ENCODE data around the gene CIAO1.
"Not testable (repeated sequence)": the region's sequence is repeated elsewhere in the genome, so short reads cannot be mapped to it uniquely, and the experiment has no call there.

Gene CIAO1

DNA sequence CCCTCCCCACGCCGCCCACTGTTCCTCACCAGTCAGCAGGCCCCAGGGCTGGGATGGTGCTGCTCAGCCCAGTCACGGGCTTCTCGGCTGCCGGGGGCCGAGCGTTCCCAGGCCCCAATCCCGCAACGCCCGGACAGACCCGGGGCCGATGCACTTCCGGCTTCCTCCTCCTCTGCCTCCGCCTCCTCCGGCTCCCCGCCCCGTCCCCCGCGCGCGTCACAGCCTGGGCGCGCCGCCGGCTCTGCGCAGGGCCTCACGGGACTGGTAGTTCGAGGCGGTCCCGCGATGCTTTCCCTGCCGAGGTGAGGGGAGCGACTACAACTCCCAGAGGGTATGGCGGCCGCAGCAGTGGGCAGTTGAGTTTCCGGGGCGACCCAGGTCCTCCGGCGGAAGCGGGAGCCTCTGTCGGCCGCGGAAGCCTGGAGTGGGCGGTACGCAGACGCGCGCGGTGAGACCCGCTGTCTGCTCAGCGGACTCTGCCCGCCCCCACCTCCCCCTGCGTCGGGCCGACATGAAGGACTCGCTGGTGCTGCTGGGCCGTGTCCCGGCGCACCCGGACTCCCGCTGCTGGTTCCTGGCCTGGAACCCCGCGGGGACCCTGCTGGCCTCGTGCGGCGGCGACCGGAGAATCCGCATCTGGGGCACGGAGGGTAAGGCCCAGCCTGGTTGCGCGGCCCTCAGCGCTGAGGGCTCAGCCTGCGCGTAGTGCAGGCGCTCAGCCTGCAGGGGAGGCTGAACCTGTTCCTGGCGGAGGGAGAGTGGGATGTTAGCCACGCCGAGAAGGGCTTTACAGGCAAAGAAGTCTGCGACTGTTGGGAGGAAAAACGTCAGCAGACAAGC is at the start of gene CIAO1, which contains the start of gene TMEM127:
Gene CIAO1, plus strand, starts transcription at position 386 of the 840 bp plus-strand sequence. Its CDS starts 126 bp downstream, at position 512.
Gene TMEM127, minus strand, starts transcription at position 158 of the 840 bp plus-strand sequence. CDS start 616 bp downstream, outside the sequence.
- DNase-seq = peak; percentile 60 to 100 (median 98)

DNA sequence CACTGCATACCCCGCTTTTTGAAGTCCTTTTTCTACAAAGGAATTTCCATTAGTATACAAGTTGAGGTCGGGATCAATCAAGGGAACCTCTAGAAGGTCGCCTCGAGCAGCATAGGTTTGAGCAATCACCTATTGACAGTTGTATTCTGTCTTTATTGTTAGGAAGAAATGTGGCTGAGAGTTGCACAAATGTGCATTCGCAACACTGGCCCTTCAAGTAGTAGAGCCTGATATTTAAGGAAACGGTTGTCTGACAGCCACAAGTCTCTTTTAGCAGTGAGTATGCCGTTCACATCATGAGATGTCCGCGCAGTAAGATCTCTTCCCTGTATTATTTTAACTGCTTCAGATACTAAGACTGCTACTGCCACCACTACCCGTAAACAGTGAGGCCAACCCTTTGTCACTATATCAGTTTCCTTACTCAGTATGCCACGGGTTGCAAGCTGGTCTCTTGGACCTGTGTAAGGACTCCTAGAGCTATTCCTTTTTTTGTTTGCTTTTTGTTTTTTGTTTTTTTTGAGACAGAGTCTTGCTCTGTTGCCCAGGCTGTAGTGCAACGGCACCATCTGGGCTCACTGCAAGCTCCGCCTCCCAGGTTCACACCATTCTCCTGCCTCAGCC is 47.4 kb upstream of the CIAO1 start:
- DNase-seq = no peak

DNA sequence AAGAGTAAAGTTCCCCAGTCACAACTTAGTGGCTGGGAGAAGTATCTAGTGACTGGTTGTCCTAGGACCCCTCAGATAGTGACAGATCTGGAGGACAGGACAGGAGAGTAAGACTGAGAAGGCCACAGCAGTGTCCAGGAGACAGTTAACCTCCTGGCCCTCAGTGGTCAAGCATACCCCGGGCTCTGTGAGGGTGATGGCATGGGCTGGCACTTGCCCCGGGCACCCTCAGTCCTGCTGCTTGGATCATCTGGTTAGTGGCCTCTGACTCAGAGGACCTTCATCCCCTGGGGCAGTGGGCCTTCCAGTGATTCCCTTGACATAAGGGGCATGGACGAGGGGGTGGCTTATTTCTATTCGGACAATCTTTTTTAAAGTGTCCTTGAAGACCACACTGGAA is 46.1 kb upstream of the CIAO1 start:
- not testable (repeated sequence) for DNase-seq

DNA sequence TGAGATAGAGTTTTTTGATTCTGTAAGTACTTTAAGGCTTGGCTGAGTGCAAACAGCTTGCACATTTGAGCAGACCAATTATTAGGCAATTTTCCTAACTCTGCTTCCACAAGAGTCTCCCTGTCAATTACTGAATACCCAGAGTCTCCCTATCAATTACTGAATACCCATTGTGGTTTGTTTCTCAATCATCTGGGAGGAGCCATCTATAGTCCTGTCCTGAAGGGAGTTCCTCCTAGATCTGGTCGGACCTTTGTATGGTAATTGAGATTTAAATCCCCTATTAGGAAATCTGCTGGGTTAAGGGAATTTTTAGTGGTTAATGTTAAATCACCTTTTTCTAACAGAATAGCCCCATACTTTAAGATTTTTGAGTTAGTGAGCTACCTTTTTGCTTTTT is 44.9 kb upstream of the CIAO1 start:
- not testable (repeated sequence) for DNase-seq

DNA sequence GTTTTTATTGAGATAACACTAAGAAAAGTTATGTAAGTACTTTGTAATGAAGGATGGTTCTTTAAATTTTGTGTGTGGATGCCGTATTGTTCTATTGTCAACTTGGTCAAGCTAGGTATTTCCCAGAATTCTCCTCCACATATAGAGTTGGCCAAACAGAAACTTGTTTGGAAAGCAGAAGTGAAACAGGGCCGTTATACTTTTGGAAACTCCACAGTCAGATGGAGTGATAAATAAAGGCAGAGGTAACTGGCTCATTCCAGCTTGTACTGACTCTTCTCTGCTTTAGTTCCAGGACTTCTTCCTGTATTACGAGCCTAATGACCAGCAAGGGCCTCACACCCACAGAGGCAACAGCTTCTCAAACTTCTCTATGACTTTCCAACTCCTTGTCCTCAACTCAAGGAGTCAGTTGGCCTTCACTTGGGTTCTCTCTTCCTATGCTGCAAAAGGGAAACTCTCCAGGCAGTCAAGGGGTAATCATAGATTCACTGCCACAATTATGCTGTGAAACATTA is 41.0 kb upstream of the CIAO1 start:
- DNase-seq = no peak

DNA sequence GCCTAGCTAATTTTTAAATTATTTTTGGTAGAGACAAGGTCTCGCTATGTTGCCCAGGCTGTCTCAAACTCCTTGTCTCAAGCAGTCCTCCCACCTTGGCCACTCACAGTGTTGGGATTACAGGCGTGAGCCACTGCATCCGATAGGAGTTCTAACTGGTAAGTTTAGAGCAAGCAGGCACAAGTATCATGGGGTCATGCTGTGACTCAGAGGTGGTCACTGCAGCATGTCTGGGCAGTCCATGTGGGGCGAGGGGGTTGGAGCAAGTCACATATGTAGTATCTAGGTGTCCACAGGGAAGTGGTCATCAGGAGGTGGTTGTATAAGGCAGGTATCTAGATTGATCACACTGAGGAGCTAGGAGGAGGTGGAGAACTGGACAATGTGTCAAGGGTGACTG is 34.7 kb upstream of the CIAO1 start:
- no peak for DNase-seq

DNA sequence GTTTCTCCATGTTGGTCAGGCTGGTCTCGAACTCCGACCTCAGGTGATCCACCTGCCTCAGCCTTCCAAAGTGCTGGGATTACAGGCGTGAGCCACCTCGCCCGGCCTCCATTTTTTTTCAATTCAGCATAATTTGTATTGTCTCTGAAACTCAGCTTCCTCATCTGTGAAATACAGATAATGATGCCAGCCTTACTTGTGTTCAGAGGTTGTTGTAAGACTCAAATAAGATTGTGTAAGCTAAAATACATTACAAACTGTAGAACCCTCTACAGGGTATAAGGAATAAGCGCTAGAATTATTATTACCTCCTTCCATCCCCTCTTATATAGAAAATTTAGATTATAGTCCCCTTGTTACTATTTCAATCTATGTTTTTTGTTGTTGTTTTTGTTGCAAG is 32.6 kb upstream of the CIAO1 start:
- DNase-seq = no peak

DNA sequence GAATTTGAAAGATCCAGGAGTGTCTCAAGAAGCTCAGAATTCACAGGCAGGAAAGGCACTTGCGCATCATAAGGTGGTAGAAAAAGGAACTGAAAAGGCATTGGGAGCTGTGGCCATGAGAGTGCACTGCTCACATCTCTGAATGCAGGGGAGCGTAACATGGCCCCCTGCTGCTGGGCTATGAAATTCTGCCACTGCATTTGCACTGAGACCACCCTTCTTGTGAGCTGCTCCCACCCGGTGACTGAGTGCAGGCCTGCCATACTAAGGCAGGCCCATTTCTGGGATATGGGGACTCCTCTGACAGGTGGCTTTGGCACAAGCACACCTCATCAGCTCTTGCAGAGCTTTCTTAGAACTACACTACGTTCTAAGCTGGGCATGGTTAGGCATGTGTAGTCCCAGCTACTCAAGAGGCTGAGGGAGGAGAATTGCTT is 32.1 kb upstream of the CIAO1 start:
- no peak for DNase-seq

DNA sequence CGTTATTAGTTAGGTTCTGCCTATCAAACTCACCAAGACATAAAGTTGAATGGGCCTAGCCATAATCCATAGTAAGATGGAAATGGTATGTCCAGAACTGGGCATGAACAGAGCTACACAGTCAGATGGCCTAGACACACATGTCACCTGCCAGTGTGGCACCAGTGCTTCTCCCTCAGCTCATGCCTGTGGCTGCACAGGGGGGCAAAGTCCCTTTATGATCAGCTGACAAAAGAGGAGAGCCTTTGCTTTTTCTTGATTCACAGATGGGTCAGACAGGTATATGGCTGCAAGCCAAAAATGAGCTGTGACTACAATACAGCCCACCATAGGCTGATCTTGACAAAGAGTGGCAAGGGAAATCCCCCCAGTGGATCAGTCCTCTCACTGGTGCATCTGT is 29.1 kb upstream of the CIAO1 start:
- DNase-seq = no peak

DNA sequence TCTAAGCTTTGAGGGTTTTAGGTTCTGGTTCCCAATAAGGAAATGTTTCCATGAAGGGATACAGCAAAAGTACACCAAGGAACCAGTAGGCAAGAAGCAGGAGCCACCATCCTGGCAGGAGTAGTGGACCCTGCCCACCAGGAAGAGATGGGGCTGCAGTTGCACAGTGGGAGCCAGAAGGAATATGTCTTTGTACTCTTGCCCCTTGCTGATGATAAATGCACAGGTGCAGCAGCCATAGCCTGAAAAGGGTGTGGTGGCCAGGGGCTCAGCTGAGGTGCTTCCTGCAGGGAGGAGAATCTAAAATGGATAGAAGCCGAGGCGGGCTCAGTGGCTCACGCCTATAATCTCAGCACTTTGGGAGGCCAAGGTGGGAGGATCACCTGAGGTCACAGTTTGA is 27.8 kb upstream of the CIAO1 start:
- no peak for DNase-seq

DNA sequence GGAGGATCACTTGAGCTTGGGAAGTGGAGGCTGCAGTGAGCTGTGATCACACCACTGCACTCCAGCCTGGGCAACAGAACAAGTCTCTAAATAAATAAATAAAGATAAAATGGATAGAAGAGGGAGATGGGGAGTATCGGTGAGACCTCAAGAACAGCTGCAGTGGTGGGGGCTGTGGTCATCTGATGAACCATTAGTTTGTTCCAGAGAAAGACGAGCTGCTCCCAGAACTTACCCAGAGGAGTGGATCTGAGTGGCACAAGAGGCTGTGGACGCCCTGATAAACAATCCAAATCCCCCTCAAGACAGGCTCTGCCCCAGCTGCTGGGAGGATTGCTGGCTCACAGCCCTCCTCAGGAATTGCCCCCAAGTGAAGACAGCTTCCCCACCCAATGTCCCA is 26.9 kb upstream of the CIAO1 start:
- DNase-seq = no peak

DNA sequence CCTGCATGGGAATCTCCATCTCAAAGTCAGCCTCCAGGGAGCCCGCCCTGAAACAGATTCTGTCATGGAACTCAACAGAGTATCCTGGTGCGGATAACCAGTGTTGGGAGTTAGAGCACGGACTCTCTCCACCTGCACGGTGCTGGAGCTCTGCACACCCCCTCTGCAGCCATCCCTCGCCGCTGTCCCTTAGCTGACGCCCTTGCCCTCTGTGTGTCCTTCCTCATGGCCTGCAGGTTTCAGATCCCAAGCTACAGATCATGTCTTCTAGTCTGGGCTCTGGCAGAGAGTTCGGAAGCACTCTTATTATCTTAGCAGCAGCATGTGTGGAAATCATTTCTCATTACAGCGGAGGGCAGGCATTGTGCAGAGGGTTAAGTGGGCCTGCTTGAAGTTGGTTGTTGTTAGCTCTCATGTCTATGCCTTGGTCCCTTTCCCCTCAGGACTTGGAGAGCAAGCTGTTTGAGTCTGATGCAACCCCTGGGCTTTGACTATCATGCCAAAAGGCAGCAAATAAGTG is 26.2 kb upstream of the CIAO1 start:
- DNase-seq = no peak

DNA sequence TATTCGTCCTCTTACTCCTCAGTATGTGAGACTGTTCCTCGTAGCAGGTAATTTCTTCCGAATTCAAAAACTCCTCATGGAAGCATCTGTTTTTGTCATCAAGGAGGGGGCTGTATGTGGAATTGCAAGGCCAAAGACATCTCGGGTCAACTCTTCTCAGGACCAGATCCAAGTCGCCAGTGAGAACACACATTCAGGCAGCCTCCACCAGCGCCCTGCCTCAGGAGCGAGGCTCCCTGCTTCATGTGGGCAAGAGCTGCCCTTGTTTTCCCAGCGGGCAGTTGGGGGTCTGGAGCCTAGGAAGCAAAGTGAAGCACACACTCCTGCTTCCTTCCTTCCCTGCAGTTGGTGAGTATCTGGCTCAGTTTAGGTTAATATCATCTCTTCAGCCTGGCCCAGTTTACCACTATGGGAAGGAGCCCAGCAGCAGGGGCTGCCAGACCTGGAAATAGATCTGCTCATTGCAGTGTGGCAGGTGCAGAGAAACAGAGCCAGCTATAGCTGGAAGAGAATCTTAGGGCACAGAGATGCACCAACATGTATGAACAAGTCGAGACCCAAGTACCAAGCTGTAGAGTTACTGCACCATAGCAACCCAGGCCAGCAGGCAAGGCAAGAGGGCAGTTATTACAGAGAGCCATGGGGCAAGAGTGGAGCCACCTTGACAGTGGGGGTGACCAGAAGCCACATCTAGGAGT is 25.5 kb upstream of the CIAO1 start:
- no peak for DNase-seq

DNA sequence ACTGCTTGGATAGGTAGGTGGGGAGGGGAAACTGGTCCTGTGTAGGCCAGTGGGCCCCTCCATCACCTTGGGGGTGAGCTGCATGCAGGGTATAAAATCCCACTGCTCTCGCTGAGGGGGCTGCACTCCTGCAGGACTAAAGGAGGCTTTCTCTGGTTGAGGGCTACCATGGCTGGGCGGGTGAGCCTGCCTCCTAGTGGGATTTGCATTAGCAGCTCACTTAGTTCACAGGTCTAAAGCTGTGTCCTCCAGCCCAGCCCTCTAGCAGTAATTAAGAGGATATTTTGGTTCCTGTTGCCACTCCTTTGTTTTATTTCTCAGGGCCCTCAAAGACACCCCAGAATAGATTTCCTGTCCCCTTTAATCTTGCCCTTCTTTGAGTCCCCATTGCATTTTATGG is 24.8 kb upstream of the CIAO1 start:
- DNase-seq = no peak

DNA sequence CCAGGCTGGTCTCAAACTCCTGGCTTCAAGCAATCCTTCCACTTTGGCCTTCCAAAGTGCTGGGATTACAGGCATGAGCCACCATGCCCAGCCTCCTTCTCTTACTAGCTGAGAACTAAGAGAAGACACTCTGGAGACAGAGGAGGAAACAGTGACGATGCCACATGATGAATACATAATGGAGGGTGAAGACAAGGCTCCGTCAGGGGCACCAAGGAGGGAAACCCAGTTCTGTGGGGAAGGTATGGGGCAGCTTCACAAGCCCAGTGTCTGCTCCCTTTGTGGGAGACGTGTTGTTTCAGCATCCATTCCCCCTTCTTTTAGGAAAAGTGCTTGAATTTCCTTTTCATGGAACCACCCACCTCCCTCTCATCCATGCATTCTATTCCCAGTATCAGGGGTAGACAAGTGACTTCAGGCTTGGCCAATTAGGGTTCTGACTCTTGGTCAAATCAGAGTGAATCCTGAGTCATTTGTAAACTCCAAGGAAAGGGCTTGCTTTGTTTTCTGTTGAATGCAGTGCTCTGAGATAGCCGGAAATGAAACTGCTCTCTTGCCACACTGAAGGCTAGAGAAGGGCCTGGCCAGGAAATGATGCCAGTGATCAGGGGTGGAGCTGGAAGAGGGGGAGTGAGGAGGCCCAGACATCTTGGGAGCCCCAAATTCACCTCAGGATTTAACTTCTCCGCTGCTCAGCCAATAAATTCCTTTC is 24.0 kb upstream of the CIAO1 start:
- DNase-seq = peak in 22 of 58 donors; percentile 9 to 64 (median 32)

DNA sequence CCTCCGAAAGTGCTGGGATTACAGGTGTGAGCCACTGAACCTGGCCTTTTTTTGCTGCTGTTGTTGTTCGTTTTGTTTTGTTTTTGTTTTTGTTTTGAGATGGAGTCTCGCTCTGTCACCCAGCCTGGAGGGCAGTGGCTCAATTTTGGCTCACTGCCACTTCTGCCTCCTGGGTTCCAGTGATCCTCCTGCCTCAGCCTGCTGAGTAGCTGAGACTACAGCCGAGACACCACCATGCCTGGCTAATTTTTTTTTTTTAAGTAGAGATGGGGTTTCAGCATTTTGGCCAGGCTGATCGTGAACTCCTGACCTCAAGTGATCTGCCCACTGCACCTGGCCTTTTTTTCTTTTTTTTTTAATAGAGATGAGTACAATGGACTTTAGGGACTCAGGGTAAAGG is 22.2 kb upstream of the CIAO1 start:
- no peak for DNase-seq

DNA sequence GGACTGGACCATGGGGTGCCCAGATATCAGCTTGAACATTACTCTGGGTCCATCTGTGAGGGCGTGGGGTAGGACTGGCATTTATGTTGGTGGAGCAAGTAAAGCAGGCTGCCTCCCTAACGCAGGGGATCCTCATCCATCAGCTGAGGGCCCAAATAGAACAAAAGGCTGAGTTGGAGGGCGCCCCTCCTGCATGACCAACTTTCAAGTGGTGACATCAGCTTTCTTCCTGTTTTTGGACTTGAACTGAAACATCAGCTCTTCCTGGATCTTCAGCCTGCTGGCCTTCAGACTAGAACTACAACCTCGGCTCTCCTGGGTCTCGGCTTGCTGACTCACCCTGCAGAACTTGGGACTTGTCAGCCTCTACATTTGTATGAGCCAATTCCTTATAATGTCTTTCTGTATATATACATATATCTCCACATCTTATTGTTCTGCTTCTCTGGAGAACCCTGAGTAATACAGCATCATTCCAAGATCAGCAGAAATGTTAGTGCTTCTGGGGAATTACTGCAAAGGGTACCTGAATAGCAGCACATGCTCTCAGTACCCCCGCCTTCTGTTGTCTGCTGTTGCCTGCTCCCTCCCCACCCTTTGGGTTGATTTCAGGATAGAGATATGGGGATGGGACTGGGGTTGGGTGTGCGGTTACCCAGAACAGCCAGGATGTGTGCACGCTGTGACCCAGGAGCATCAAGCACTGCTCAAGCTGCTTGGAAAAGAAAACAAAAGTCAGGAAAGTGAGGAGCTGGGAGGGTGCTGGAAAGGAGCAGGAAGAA is 20.2 kb upstream of the CIAO1 start:
- no peak for DNase-seq

DNA sequence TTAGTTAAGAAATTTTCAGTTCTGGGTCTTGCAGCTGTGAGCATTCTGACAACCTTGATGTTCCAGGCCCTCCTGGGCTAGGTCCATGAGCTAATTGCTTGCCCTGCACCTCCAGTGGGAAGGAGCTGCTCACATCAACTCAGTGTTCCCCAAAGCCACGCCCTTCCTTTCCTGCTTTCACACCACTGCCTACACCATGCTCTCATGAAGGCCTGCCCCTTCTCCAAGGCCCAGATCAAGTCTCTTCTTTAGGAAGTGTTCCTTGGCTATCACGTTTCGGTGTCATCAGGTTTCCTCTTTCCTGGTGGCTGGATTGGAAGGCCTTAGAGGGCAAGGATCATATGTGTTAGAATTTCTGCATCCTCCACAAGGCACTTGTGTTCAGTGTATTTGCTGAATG is 19.0 kb upstream of the CIAO1 start:
- no peak for DNase-seq

DNA sequence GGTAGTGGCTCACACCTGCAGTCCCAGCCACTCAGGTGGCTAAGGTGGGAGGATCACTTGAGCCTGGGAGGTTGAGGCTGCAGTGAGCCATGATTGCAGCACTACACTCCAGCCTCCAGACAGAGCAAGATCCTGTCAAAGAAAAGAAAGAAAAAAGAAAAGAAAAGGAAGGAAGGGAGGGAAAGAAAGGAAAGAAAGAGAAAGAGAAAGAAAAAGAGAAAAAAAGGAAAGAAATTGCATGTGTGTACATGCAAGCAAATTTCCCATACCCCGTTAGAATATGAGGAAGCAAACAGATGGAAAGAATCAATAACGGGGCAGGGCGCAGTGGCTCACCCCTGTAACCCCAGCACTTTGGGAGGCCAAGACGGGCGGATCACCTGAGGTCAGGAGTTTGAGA is 18.1 kb upstream of the CIAO1 start:
- DNase-seq = no peak

DNA sequence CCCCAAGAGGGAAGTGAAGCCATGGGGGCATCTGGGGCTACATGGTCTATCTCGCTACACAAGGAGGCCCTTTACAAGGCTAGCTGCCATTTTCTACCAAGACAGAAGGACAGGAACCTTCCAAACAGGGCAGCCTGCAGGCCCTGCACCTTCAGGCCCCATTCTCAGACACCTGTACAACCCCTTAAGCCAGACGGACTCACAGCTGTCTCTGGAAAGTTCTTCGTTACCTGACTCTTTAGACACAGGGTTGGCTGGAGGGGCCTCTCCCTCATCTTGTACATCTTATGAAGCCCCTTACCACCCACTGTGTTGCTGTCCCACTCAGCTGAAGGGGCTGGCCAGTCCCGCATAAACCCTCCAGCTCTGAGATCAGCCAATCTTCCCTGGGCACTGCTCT is 17.4 kb upstream of the CIAO1 start:
- DNase-seq = no peak

Data from anterior cingulate cortex (tissue), 58 donors.